ENCODE data around the gene NETO1.

- TF ChIP-seq POLR2A (IDR thresholded peaks at IDR 0.05) (no peak), CTCF (IDR thresholded peaks at IDR 0.05) (no peak), POLR2AphosphoS5 (IDR thresholded peaks at IDR 0.05) (no peak)
These were observed 56.7 kb downstream of the NETO1 start for GRCh38 chr18:72811047-72811446.

Data from transverse colon (tissue), 4 donors.